H7 (cell line): ENCODE data around the gene CD63. TPM values are rescaled to one million over a fixed set of nuclear protein-coding genes. Genes with fewer than 3 reads are reported as not detected.

ENCODE experiments used
- DNase-seq: peaks from one replicate; pipeline ENCODE4 v3.0.0; 2012
- H3K27me3 ChIP-seq: 2 replicates; pipeline ENCODE4 v1.6.0; 2011; ENCODE audit warnings: mild to moderate bottlenecking, low read length; ENCODE audit not compliant: control insufficient read depth, insufficient read depth
- H3K36me3 ChIP-seq: replicated peaks from 2 replicates; pipeline ENCODE4 v1.5.1; 2011; ENCODE audit warnings: low read length; ENCODE audit not compliant: control insufficient read depth, insufficient read depth
- H3K4me3 ChIP-seq: 2 replicates; pipeline ENCODE4 v1.5.1; 2011; ENCODE audit warnings: low read depth, mild to moderate bottlenecking, control low read depth, low read length, moderate library complexity; ENCODE audit not compliant: insufficient read depth
- total RNA-seq: library from RNA; depleted of rRNA; stranded (reverse); fragments of >200 nt; shearing (Covaris generic); gene quantifications from 2 replicates; pipeline ENCODE4 v1.2.3, GENCODE V29; 2014

Gene CD63
- total RNA-seq, 1 experiment from 2014 or later: 314 TPM

DNA sequence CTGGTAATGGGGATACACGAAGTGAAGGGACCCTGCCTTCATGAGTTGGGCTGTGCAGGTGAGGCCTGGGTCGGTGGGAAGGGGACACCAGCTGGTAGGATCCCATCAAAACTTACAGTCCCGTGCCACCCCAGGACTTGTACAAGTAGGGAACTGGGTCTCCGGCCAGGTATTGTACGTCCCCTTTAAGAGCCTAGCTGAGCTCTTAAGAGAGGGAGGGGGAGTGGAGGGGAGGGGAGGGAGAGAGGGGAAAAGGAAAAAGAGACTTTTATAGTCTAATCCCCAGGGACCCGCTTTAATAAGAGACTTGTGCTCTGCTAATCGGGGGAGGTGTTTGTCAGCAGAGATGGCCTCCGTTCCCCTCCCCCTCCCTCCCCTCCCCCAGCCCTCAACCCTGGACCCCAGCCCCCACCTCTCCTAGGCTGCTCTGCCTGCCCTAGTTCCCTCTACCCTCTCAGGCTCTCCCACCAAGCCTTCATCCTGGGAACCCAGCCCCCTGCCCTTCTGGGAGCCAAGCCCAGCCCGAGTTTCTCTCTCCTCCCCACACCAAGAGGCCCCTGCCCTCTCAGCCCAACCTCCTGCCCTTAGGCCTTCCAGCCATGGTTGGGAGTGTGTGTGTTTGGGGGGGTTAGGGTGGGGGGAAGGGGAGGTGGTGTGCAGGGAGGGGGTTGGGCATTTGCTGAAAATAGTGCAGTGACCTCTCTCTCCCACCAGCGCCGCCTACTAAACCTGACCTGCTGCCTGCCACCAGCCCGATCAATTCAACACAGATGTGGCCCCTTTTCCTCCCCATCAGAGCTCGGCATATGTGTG is 16.8 kb upstream of the CD63 start:
- peak; percentile 90 for DNase-seq
- Histone ChIP-seq H3K27me3 (no peaks in the 10 kb centered on the region), H3K36me3 (peaks cover 8% of the 10 kb centered on the region), H3K4me3 (peak overlapping the region; percentile 84)

DNA sequence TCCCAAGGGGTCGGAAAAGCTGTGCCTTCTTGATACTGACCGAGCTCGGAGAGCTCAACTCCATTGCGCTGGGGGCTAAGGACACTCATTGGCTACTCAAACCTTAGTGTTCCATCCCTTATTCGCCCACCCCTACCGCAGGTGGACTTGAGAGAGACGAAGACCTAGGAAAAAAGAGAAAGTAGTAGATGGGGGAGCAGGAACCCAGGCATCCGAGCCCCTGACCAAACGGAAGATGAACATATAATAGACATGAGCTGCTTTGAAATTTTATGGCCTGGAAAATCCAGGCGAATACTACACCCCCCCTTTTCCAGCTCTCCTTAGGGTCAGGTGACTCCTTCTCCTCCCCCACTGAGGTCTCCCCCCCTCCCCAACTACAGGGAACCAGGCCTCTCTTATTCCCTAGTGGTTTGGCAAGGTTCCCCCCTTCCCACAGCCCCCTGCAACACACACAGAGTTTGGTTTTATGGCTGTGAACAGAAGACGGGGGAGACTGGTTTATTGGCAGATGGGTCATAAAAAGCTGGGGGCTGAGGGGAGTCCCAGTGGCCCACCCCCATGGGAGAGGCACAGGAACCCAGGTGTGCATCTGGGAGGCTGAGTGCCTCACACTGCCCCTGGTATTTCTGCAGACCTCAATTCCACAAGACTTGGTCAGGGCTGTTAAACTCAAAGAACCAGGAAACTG is 15.7 kb upstream of the CD63 start:
- peak; percentile 58 for DNase-seq
- peak overlapping the region; percentile 84 for H3K4me3 ChIP-seq

DNA sequence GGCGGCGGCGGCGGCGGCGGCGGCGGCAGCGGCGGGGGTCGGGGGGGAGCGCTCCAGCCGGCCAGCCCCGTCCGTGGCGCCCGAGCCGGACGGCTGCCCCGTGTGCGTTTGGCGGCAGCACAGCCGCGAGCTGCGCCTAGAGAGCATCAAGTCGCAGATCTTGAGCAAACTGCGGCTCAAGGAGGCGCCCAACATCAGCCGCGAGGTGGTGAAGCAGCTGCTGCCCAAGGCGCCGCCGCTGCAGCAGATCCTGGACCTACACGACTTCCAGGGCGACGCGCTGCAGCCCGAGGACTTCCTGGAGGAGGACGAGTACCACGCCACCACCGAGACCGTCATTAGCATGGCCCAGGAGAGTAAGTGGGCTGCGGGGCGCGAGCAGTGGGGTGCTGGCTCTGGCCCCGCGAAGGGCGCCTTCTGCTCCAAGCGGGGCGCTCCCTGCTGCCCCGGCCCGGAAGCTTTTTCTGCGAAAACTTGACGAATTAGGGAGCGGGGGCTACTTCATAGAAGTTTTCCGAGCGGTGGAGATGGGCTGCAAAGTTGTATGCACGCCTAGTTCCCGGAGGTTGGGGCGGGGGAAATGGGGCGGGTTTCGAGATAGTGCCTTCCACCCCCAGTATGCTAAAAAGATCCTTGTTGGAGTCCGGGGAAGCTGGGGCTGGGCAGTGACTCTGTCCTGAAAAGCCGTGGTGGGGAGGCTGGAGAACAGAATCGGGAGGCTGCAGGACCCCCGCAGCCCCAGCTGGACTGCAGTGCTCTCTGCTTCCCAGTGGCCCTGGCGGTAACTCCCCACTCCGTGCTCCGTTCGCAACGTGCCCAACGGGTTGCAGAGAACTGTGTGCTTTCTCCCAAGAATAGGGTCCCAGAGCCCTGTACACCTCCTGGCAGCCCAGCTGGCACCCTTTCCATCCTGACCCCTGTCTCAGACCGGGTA is 14.9 kb upstream of the CD63 start:
- H3K4me3 ChIP-seq: peak overlapping the region; percentile 84
- H3K36me3 ChIP-seq: peaks cover 2% of the 10 kb centered on the region; the same call in 1 of the 2 replicates
- DNase-seq: peak; percentile 49
- H3K27me3 ChIP-seq: no peaks in the 10 kb centered on the region

More for the DNA sequence above, 15.7 kb upstream of the CD63 start:
- H3K36me3 ChIP-seq: peaks cover 5% of the 10 kb centered on the region
- no peaks in the 10 kb centered on the region for H3K27me3 ChIP-seq

DNA sequence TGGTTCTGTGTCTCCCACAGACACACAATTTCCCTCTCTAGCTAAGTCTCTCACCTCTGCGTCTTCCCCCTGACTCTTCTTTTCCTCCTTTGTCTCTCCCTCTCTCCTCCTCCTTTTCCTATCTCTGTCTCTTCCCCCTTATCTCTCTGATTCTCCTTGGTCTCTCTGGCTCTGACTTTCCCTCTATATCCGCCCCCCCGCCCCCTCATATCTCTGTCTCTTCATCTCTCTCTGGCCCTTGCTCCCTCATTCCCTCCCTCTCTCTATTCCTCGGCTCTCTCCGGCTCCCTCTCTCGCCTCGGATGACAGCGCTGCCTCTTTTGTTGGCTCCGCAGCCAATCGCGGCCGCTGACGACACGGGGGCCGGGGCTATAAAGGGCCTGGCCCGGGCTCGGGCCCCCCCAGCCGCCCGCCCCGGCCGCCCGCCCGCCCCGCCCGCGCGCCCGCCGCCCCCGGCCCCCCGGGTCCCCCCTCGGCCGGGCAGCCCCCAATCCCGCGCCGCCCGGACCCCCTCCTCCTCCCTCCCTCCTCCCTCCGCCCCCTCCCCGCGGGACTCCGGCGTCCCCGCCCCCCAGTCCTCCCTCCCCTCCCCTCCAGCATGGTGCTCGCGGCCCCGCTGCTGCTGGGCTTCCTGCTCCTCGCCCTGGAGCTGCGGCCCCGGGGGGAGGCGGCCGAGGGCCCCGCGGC is 14.1 kb upstream of the CD63 start, which contains the start of gene GDF11:
Gene GDF11 (plus strand): TSS at position 404 of the 687 bp plus-strand sequence. CDS start 195 bp downstream, at position 599.
- H3K4me3 ChIP-seq: peak within 1 kb of the TSS; percentile 84
- peak; percentile 96 for DNase-seq
- no peaks in the 10 kb centered on the region for H3K27me3 ChIP-seq
- H3K36me3 ChIP-seq: peaks cover 1% of the 10 kb centered on the region; the same call in 1 of the 2 replicates

DNA sequence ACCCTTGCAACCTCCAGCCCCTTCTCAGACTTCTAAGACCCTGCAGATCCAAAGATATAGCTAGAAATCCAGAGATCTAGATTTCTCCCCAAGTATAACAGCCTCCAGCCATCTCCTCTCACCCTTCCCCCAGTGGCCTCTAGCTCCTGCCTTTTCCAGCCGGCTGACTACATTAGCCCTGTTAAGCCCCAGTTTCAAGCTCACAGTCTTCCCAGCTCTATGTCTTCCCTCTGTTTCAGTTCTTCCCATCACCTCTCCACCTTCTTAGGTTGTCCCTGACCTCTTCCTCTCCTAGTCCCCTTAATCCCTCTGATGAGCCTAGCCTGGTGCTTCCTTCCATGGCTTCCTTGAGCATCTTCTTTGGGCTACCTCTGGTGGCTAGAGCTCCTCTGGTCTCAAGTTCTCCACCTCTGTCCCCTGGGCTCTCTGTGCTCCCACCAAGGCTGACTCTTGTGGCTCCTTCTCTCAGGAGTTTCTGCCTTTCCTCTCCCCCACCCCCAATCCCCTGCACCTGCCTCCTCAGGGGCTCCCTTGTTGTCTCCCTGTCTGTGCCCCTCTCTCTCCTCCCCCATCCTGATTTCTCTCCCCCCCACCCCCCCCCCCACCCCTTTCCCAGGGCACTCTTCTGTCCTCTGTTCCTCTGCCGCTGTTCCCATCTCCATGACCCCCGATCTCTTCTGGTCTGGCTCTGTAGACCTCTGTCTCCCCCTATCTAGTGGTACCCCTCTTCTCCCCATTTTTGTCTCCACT is 13.3 kb upstream of the CD63 start:
- Histone ChIP-seq H3K27me3 (no peaks in the 10 kb centered on the region), H3K4me3 (peak overlapping the region; percentile 22; the same call in 1 of the 2 replicates), H3K36me3 (no peaks in the 10 kb centered on the region)
- DNase-seq: peak; percentile 31

DNA sequence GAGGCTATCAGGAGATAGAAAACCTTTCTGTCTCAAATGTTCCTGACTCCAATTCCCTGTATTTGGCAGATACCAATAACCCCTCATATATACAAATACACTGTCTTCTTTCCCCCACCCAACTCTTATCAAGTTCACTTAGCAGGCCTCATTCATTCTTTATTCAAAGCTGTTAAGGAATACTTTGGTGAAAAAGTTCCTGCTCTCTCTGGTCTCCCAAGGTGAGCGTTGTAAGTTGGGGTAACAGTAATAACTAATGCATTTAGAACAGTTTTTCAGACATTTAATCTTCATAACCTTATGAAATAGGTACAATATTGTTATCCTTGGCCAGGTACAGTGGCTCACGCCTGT is 10.2 kb upstream of the CD63 start:
- no peaks in the 10 kb centered on the region for H3K36me3 ChIP-seq
- no peak overlapping the region for H3K4me3 ChIP-seq
- no peak for DNase-seq
- no peaks in the 10 kb centered on the region for H3K27me3 ChIP-seq

DNA sequence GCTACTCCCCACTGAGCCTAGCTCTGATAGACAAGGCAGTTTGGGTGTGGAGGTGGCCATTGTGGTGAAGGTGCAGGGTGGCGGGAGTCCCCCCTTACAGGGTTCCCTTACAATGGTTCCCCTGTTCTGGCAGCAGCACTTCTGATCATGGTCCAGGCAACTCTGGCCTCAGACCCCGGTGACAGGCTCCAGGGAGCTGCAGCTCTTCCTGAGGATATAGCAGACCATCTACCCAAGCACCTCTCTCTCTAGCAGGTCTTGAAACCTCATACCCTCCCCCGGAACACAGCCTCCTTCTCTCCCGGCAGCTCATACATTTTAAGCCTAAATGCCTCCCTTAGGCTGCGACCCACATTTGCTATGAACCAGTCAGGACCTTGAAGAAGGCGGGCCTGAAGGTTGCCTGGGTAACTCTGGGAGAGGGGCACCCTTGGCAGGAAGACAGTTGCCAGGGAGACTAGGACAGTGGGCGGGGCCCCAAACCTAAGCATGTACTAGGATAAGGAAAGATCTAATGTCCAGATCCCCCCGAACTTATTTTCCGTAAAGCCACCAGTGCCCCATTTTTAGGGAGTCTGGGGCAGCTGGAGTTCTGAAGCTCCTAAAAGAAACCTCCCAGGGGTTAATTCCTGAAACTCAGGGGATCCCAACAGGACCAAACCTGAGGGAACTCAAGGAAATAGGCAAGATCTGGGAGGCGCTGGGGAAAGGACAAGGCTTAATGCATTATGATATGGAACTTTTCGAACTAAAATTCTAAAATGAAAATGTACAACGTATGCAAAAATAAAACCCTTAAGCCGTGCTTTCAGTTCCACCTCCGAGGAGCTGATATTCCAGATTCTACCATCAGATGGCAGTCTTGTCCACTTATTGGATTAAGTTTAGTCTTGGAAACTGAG is 9.6 kb upstream of the CD63 start:
- DNase-seq: peak; percentile 82
- H3K27me3 ChIP-seq: no peaks in the 10 kb centered on the region
- peak overlapping the region; percentile 35 for H3K4me3 ChIP-seq
- H3K36me3 ChIP-seq: no peaks in the 10 kb centered on the region

DNA sequence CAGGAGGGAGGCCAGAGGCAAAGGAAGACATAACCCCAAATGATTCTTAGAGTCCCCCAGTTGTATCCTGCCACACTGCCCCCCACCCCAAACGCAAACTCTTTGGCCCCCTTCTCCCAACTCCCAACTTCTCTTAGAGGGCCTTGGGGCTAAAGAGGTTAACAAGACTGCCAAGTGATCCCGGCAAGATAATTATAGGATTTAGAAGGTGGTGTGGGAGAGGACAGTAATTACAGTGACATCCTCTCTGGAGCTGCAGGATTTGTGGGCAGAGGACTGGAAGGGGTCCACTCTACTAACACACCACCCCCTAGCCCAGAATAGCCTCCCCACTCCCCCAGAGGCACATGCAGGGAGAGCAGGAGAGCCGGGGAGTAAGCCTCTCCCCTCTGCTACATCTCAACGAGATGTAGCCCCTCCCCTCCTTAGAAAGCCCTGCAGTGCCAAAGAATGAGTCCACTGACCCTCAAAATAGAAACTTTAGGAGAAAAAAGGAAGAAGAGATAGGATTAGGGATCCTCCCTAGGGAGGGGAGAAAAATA is 8.8 kb upstream of the CD63 start:
- DNase-seq: peak; percentile 46

DNA sequence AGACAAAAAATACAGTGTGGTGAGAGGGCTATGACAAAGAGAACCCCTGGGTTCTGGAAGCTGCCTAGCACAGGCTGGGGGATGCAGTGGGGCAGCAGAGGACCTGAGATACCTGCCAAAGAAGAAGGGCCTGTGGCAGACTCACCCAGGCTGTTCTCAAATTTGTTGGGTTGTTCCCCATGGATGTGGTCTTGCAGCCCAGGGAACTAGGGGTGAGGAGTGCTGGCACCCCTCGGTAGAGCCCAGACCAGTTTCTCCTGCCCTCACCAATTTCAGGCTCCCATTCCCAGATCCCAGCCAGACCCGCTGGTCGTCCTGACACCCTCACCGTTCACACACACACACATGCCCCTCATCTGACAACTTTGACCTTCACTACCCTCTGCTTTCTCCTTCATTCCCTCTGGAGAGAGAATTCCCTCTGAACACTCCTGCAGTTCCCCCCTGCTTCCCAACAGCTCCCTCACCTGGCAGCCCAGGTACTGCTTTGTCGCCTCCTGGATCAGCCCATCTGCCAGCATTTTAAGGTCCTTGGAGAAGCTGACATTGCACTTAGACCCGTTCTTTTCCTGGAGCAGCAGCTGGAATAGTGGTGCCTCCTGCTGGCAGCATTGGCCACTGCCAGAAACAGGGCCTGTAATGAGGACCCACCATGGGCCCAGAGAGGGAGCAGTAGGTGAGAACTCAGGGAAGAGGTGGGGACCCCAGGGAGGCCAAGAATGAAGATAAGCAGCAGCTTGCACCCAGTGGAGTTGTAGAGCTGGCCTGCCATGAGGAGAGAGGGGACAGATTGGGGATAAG is 8.2 kb upstream of the CD63 start:
- H3K4me3 ChIP-seq: no peak overlapping the region
- DNase-seq: peak; percentile 87
- no peaks in the 10 kb centered on the region for H3K27me3 ChIP-seq
- H3K36me3 ChIP-seq: no peaks in the 10 kb centered on the region

More for the DNA sequence above, 8.8 kb upstream of the CD63 start:
- Histone ChIP-seq H3K36me3 (no peaks in the 10 kb centered on the region), H3K4me3 (peak overlapping the region; percentile 26), H3K27me3 (no peaks in the 10 kb centered on the region)

DNA sequence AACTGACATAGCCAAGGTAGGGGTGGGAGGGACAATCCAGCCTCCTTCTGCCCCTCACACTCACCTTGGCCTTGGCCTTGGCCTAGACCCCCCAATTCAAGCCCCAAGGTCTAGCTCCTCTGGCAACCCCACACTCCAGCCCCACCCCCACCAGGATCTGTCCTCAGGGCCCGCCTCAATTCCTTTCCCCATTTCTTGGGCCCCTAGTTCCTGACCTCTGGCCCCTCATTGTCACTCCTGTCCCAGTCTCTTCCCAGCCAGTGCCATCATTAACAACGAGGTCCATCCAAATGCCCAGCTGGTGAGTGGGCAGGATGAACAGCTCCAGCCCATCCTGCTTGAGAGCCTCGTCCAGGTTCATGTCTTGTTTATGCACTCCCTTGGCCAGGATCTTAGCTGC is 7.3 kb upstream of the CD63 start:
- Histone ChIP-seq H3K27me3 (no peaks in the 10 kb centered on the region), H3K4me3 (no peak overlapping the region), H3K36me3 (no peaks in the 10 kb centered on the region)
- no peak for DNase-seq

DNA sequence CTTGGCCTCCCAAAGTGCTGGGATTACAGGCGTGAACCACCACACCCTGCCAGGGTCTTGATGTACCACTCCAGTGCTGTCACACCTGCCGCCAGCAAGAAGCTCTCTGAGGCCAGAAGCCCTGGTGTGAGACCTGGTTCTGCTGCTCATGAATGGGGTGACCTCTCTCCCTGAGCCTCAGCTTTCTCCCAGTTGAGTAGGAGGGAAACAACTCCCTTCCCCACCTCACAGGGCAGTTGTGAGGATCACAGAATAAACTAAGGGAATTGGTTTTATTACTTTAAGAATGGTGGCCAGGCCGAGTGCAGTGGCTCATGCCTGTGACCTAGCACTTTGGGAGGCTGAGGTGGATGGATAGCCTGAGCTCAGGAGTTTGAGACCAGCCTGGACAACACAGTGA is 5.8 kb upstream of the CD63 start:
- H3K36me3 ChIP-seq: no peaks in the 10 kb centered on the region
- H3K4me3 ChIP-seq: no peak overlapping the region
- no peaks in the 10 kb centered on the region for H3K27me3 ChIP-seq
- DNase-seq: no peak

DNA sequence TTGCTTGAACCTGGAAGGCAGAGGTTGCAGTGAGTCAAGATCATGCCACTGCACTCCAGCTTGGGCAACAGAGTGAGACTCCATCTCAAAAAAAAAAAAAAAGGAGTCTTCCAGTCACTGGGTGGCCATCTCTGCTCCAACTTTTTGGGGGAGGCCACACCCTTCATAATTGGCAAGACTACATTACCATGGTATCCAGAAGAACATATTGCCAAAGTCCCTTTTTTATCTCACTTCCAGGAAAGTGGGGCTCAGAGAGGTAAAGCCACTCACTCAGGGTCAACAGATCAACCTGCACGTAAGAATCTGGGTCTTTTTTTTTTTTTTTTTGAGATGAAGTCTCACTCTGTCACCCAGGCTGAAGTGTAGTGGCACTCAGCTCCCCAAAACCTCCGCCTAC is 5.0 kb upstream of the CD63 start:
- Histone ChIP-seq H3K36me3 (no peaks in the 10 kb centered on the region), H3K27me3 (no peaks in the 10 kb centered on the region), H3K4me3 (no peak overlapping the region)
- no peak for DNase-seq
